SJCRH30 (cell line): ENCODE data around the gene FAM187B. TPM values are rescaled to one million over a fixed set of nuclear protein-coding genes. Genes with fewer than 3 reads are reported as not detected.
"Not testable (repeated sequence)": the region's sequence is repeated elsewhere in the genome, so short reads cannot be mapped to it uniquely, and the experiment has no call there.

Experiments used
- DNase-seq, 2 experiments: peaks; one replicate each; pipeline ENCODE4 v3.0.0-alpha.2; 2015 to 2020
- H3K27ac ChIP-seq: fragments of 250-450 bp; sonication (Bioruptor Pico); 2 replicates; pipeline ENCODE4 v1.5.1; 2020; ENCODE audit warnings: mild to moderate bottlenecking, moderate library complexity
- H3K27me3 ChIP-seq: fragments of 250-450 bp; sonication (Bioruptor Pico); 2 replicates; pipeline ENCODE4 v1.5.1; 2020; ENCODE audit warnings: mild to moderate bottlenecking, moderate library complexity
- H3K36me3 ChIP-seq: fragments of 250-450 bp; sonication (Bioruptor Pico); 2 replicates; pipeline ENCODE4 v1.5.1; 2020; ENCODE audit warnings: mild to moderate bottlenecking, moderate library complexity
- H3K4me1 ChIP-seq: fragments of 250-450 bp; sonication (Bioruptor Pico); 2 replicates; pipeline ENCODE4 v1.5.1; 2020; ENCODE audit warnings: mild to moderate bottlenecking, moderate library complexity
- H3K4me3 ChIP-seq: fragments of 250-450 bp; sonication (Bioruptor Pico); 2 replicates; pipeline ENCODE4 v1.5.1; 2020; ENCODE audit warnings: mild to moderate bottlenecking, moderate library complexity
- H3K9me3 ChIP-seq: fragments of 250-450 bp; sonication (Bioruptor Pico); replicated peaks from 2 replicates; pipeline ENCODE4 v1.5.1; 2020; ENCODE audit warnings: mild to moderate bottlenecking, moderate library complexity
- total RNA-seq: library from RNA; depleted of rRNA; stranded (reverse); fragments of >200 nt; shearing (Covaris generic); gene quantifications from 2 replicates; pipeline ENCODE4 v1.2.3, GENCODE V29; 2014

FAM187B gene
- total RNA-seq, 1 experiment from 2014 or later: not detected

DNA sequence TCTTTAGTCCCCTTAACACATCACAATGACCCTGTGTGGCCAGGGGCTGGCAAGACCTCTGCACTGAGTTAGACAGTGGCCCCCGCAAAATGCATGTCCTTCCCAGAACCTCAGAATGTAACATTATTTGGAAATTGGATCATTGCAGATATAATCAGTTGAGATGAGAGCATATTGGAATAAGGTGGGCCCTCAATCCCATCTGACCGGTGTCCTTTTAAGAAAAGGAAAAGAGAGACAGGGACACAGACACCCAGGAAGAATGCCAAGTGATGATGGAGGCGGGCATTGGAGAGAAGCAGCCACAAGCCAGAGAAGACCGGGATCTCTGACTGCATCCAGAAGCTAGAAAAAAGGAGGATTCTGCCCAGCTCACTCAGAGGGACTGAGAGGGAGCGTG is 1.8 kb downstream of the FAM187B start:
- Histone ChIP-seq H3K27me3 (peaks cover 16% of the 10 kb centered on the region), H3K4me3 (no peak overlapping the region), H3K9me3 (no peaks in the 10 kb centered on the region), H3K36me3 (no peaks in the 10 kb centered on the region), H3K27ac (no peak overlapping the region), H3K4me1 (no peaks in the 10 kb centered on the region)
- no peak for DNase-seq

DNA sequence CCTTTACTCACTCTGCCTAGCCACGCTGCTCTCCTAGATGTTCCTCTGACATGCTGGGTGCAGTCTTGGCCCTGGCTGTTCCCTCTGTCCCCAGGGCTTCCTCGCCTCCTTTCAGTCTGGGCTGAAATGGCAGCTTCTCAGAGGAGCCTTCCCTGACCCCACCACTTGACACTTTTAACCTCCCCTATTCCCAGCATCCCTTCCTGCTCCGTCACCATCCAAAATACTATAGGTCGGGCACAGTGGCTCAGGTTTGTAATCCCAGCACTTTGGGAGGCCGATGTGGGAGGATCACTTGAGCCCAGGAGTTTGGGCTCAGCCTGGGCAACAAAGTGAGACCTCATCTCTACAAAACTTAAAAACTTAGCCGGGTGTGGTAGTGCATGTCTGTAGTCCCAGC is 2.6 kb downstream of the FAM187B start:
- no peak for DNase-seq
- H3K36me3 ChIP-seq: no peaks in the 10 kb centered on the region

DNA sequence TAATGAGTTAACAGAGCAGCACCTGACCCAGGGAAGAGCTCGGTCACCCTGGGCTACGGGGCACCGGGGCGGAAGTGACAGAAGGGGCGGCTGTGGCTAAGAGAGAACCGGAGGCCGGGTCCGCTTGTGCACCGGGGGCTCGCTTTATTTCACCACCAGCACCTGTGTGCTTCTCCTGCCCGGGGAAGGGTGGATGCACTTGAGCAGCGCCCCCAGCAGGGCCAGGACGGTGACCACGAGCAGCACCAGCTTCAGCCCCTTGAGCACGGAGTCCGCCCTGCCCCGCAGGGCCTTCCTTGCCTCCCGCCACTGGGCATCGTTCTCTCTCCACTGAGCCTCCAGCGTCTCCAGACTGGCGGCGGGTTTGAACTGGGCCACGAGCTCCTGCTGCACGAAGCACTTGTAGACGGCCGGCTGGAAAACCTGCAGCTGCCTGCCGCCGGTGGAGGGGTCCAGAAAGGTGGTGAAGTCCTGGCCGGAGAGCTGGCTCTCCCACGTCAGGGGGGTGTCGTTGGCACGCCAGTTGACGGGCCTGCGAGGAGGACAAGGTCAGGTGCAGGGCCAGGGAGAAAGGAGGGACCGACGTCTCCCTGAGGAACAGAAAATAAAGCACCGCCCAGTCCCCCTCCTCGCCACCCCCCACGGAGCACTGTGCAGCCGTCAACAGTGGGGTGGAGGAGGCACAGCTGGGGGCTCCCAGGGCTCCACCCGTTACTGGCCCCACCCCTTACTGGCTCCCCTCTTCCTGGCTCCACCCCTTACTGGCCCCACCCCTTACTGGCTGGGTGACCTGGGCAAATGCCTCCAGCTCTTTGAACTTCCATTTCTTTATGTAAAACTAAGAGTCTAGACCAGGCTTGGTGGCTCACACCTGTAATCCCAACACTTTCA is 3.6 kb downstream of the FAM187B start:
- no peak overlapping the region for H3K4me3 ChIP-seq
- no peak for DNase-seq

More for the DNA sequence above, 2.6 kb downstream of the FAM187B start:
- H3K27me3 ChIP-seq: peaks cover 13% of the 10 kb centered on the region
- no peak overlapping the region for H3K4me3 ChIP-seq
- no peak overlapping the region for H3K27ac ChIP-seq
- H3K9me3 ChIP-seq: no peaks in the 10 kb centered on the region
- H3K4me1 ChIP-seq: no peaks in the 10 kb centered on the region

DNA sequence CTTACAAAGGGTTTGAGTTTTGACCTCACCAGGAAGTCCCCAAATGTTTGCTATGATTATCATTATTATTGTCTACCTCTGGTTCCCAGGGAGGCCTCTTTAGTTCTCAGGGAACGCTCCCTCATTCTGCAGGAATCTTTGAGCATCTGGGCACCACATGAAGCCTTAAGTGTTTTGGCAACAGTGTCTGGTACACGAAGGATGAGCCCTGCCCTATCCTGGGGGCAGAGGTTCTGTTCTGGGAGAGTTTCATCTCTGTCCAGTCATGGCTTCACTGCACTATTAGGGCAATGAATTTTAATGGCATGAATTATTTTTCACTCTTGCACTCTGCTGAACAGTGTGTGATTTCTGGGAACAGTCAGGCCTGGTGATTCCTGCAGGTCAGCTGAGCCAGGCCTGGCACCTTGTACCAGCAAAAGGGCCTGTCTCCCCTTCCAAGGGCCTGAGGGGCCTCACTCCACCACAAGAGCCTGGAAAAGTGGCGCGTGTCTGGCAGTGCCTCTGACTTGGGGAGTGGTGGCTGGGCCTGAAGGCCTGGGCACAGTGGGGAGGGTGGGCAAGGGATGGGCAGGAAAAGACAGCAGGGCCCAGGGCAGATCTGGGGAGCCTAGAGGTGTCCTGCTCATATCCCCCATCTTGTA is 4.6 kb downstream of the FAM187B start:
- Histone ChIP-seq H3K27ac (no peak overlapping the region), H3K4me3 (no peak overlapping the region), H3K4me1 (no peaks in the 10 kb centered on the region), H3K27me3 (peaks cover 13% of the 10 kb centered on the region; the same call in 1 of the 2 replicates), H3K9me3 (no peaks in the 10 kb centered on the region), H3K36me3 (no peaks in the 10 kb centered on the region)
- DNase-seq: no peak

More for the DNA sequence above, 3.6 kb downstream of the FAM187B start:
- Histone ChIP-seq H3K4me1 (no peaks in the 10 kb centered on the region), H3K9me3 (no peaks in the 10 kb centered on the region), H3K36me3 (no peaks in the 10 kb centered on the region), H3K27me3 (peaks cover 13% of the 10 kb centered on the region), H3K27ac (no peak overlapping the region)

DNA sequence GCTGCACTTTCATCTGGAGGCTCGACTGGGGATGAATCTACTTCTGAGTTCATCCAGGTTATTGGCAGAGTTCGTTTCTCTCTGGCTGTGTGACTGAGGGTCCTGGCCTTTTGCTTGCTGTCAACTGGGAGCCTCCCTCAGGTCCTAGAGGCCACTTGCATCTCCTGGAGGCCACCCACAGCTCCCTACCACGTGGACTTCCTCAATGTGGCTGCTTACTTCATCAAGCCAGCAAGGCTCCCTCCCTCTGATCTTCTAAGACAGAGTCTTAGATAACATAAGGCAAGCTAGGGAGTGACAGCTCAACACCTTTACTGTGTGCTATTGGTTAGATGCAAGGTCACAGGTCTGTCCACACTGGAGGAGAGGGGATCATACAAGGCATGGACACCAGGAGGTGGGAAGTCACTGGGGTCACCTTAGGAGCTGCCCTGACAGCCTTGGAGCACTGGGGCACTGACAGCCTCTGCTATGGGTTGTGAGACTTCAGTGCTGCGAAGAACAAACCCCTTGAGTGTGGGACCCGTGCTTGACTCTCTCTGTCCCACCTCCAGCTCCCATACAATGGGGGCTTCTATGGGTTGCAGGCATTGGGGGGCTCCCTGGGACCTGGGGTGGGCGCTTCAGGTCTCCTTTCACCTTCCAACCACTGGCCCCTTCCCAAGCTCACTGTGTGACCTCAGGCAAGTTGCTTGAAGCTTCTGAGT is 5.3 kb downstream of the FAM187B start:
- H3K9me3 ChIP-seq: no peaks in the 10 kb centered on the region
- no peak for DNase-seq
- H3K27me3 ChIP-seq: peaks cover 13% of the 10 kb centered on the region; the same call in 1 of the 2 replicates
- no peaks in the 10 kb centered on the region for H3K36me3 ChIP-seq
- H3K4me1 ChIP-seq: no peaks in the 10 kb centered on the region
- no peak overlapping the region for H3K4me3 ChIP-seq
- H3K27ac ChIP-seq: no peak overlapping the region

DNA sequence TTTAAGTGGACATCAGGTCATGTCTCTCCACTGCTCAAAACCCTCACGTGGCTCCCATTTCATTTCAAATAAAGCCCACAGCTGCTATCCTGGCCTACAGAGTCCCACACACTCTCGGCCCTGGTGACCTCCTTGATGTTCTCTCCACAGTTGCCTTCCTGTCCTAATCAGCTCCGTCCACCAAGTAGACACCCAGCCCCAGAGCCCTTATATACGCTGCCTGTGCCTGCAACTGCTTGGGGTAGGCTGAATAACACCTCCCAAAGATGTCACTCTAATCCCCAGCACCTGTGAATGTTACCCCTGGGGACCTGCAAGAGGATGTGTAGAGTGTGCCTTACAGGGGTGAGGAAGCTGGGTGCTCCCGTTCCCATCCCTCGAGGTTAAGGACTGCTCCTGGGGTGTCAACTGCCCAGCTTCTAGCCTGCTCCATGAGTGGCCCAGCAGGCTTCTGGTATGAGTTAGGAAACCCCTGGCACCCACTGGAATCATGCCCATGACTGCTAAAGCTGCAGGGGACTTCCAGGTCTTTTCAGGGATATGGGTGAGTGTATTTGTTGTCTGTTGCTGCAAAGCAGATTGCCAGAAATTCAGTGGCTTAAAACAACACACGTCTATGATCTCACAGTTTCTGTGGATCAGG is 6.0 kb downstream of the FAM187B start:
- DNase-seq: no peak

DNA sequence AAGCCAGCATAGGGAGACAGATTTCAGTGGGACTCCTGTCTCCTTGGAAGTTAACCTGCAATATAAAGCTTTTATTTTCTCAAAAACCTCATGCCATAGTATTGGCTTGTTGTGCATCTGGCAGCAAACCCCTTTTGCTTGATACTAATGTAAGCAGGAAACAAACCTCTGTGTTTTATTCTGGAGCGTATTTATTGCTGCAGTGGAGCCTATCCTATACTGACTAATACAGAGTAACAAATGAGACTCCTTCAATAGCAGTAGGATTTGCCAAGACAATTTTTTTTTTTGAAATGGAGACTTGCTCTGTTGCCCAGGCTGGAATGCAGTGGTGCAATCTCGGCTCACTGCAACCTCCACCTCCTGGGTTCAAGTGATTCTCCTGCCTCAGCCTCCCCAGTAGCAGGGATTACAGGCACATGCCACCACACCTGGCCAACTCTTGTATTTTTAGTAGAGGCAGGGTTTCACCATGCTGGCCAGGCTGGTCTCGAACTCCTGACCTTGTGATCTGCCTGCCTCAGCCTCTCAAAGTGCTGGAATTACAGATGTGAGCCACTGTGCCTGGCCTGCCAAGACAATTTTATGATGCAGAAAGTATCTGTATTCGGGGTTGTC is 7.5 kb downstream of the FAM187B start:
- not testable (repeated sequence) for H3K9me3 ChIP-seq, H3K27ac ChIP-seq, H3K4me1 ChIP-seq, DNase-seq, H3K27me3 ChIP-seq, H3K4me3 ChIP-seq, H3K36me3 ChIP-seq

More for the DNA sequence above, 6.0 kb downstream of the FAM187B start:
- peaks cover 13% of the 10 kb centered on the region; the same call in 1 of the 2 replicates for H3K27me3 ChIP-seq
- no peaks in the 10 kb centered on the region for H3K9me3 ChIP-seq
- no peak overlapping the region for H3K27ac ChIP-seq
- no peak overlapping the region for H3K4me3 ChIP-seq
- H3K4me1 ChIP-seq: no peaks in the 10 kb centered on the region
- H3K36me3 ChIP-seq: no peaks in the 10 kb centered on the region

DNA sequence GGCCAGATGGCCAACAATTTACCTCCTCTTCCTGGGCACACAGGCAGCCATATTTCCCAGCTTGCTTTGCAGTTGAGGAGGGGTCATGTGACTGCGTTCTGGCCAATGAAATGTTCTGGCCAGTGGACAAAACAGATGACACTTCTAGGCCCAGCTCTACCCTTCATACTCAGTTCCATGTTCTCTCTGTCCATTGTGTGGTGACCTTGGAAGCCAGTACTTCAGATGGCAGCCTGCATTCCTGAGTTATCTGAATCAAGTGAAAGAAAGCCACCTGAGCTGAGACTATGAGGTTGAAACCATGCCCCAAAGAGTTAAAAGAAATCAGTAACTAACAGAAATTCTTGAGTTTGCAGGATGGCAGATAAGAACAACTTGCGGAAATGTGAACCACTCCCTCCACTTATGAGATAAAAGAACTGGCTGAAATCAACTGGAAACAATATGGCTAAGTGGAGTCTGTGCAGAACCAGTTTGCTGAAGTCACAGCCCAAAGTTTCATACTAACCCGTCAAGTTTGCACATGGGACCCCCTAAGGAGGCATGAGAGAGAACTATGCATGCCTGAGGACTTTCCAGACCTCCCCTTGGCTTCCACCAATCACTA is 8.1 kb downstream of the FAM187B start:
- H3K4me1 ChIP-seq: no peaks in the 10 kb centered on the region
- no peaks in the 10 kb centered on the region for H3K36me3 ChIP-seq
- no peaks in the 10 kb centered on the region for H3K27me3 ChIP-seq
- no peak overlapping the region for H3K27ac ChIP-seq
- DNase-seq: no peak
- no peaks in the 10 kb centered on the region for H3K9me3 ChIP-seq
- H3K4me3 ChIP-seq: no peak overlapping the region

DNA sequence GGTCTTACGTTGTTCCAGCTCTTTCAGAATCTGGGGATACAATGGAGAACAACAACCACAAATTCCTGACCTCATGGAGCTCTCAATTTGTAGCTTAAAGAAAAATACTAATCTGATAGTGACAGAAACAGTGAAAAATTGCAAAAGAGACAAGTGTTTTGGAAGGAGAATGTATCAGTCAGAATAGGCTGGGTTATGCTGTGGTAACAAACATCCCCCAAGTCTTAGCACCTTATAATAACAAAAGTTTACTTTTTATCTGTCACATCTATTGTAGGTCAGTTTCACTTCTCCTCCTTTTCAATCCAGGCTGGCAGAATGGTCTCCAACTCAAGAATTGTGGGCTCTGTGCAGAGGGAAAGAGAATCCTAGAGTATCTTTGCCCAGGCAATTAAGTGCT is 9.5 kb downstream of the FAM187B start:
- no peak for DNase-seq
- Histone ChIP-seq H3K27ac (no peak overlapping the region), H3K4me3 (no peak overlapping the region), H3K36me3 (no peaks in the 10 kb centered on the region), H3K4me1 (no peaks in the 10 kb centered on the region), H3K9me3 (no peaks in the 10 kb centered on the region), H3K27me3 (no peaks in the 10 kb centered on the region)

DNA sequence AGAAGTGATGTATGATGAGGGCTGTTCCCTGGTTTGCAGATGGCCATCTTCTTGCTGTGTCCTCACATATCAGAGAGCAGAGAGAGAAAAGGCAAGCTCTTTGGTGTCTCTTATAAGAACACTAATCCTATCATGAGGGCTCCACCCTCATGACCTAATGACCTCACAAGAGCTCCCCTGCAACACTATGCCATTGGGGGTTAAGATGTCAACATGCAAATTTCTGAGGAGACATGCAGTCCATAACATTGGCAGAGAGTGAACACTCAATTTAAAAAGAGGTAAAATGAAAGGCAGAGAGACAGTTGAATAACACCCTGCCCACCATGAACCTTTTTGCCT is 10.9 kb downstream of the FAM187B start:
- H3K4me3 ChIP-seq: no peak overlapping the region
- H3K27ac ChIP-seq: no peak overlapping the region
- DNase-seq: no peak
- H3K9me3 ChIP-seq: no peaks in the 10 kb centered on the region
- H3K36me3 ChIP-seq: no peaks in the 10 kb centered on the region
- no peaks in the 10 kb centered on the region for H3K27me3 ChIP-seq
- no peaks in the 10 kb centered on the region for H3K4me1 ChIP-seq

DNA sequence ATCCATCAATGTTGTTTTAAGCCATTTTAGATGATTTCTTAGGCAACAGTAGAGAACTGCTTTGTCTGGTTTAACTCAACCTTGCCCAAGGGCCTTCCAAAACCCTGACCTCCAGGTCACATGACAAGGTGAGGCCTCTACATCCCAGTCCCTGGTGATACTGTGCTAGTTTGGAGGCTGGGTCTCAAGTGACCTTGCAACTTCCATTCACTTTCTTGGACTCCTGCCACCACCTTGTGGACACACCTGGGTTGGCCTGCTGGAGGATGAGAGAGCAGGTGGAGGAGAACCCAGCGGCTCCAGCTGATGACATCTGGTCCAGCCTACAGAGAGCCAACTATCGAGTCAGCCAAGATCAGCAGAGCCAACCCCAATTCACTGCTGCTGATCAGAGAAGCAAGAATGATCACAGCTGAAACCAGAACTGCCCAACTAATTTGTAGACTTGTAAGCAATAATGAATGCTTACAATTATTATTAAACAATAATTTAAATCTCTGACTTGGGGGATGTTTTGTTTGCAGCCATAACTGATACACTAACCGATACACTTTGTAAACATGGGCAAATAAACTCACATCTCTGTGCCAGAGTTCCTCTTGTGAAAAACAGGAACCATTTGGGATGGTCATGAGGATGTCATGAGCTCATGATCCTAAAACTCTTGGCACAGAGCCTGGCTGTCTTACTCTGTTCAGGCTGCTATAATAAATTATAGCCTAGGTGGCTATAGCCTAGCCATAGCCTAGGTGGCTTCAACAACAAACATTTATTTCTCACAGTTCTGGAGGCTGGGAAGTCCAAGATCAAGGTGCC is 11.5 kb downstream of the FAM187B start:
- H3K36me3 ChIP-seq: no peaks in the 10 kb centered on the region
- no peaks in the 10 kb centered on the region for H3K4me1 ChIP-seq
- no peak overlapping the region for H3K27ac ChIP-seq
- H3K9me3 ChIP-seq: no peaks in the 10 kb centered on the region
- no peaks in the 10 kb centered on the region for H3K27me3 ChIP-seq
- H3K4me3 ChIP-seq: no peak overlapping the region
- DNase-seq: no peak

DNA sequence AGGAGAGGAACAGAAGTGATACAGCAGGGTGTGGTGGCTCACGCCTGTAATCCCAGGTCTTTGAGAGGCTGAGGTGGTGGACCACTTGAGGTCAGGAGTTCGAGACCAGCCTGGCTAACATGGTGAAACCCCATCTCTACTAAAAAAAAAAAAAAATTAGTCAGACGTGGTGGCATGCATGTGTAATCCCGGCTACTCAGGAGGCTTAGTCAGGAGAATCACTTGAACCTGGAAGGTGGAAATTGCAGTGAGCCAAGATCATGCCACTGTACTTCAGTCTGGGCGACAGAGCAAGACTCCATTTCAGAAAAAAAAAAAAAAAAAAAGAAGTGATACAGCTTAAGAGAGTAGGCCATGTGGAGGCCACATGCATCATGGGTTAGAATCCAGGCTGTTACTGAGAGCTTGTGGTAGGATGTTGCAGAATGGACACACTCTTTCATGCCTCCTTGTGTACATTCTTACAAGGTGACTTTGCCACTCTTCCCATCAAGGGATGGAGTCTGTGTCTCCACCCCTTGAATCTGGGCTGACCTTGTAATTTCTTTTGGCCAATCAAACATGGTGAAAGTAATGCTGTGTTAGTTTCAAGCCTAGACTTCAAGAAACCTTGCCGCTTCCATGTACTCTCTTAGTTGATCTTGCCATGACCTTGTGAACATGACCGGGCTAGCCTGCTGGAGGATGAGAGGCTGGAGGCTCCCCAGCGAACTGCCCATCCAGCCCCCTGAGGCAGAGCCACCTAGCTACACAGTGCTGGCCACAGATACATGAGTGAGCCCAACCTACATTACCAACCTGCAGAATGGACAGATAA is 12.3 kb downstream of the FAM187B start:
- no peak for DNase-seq
- Histone ChIP-seq H3K27ac (no peak overlapping the region), H3K4me3 (no peak overlapping the region), H3K27me3 (no peaks in the 10 kb centered on the region), H3K36me3 (no peaks in the 10 kb centered on the region), H3K4me1 (no peaks in the 10 kb centered on the region), H3K9me3 (no peaks in the 10 kb centered on the region)
